HepG2 (cell line): ENCODE measurements around the gene MBTPS1. TPM values are rescaled to one million over a fixed set of nuclear protein-coding genes. Genes with fewer than 3 reads are reported as not detected.

Experiments used
- CAMTA2 ChIP-seq: sonication (generic); formaldehyde crosslinking; IDR thresholded peaks from 2 replicates; pipeline ENCODE4 v1.4.0; 2020; ENCODE audit warnings: mild to moderate bottlenecking, missing genetic modification reagents, borderline replicate concordance
- DBP ChIP-seq: sonication (generic); formaldehyde crosslinking; IDR thresholded peaks from 2 replicates; pipeline ENCODE4 v1.4.0; 2020; ENCODE audit warnings: missing genetic modification reagents; ENCODE audit errors: not compliant biosample characterization
- FOXM1 ChIP-seq: sonication (generic); formaldehyde crosslinking; IDR thresholded peaks from 2 replicates; pipeline ENCODE4 v1.5.0; 2020; ENCODE audit warnings: missing genetic modification reagents
- KIAA2018 ChIP-seq: sonication (generic); formaldehyde crosslinking; IDR thresholded peaks from 2 replicates; pipeline ENCODE4 v1.5.0; 2020; ENCODE audit warnings: mild to moderate bottlenecking, missing genetic modification reagents, borderline replicate concordance
- REST ChIP-seq, 2 experiments: IDR thresholded peaks; 2 replicates each; pipeline ENCODE4 v1.6.1; 2011 to 2012; ENCODE audit warnings: low read length in 2 of 2, borderline replicate concordance in 1 of 2, low read depth in 1 of 2, mild to moderate bottlenecking in 1 of 2, moderate library complexity in 1 of 2
- SRSF4 ChIP-seq: fragments of 200-400 bp; formaldehyde crosslinking; IDR thresholded peaks from one replicate; pipeline ENCODE4 v1.6.1; 2018; ENCODE audit warnings: mild to moderate bottlenecking, low read depth, low read length, moderate library complexity; ENCODE audit not compliant: poor library complexity, severe bottlenecking
- STAT5B ChIP-seq: sonication (generic); formaldehyde crosslinking; IDR thresholded peaks from 2 replicates; pipeline ENCODE4 v1.4.0; 2020; ENCODE audit warnings: missing genetic modification reagents
- ZBED4 ChIP-seq: sonication (generic); formaldehyde crosslinking; IDR thresholded peaks from 2 replicates; pipeline ENCODE4 v1.4.0; 2020; ENCODE audit warnings: missing genetic modification reagents, borderline replicate concordance
- ZNF556 ChIP-seq: sonication (generic); formaldehyde crosslinking; IDR thresholded peaks from 2 replicates; pipeline ENCODE4 v1.4.0; 2020; ENCODE audit warnings: mild to moderate bottlenecking, missing genetic modification reagents, borderline replicate concordance
- ZNF782 ChIP-seq: sonication (generic); formaldehyde crosslinking; IDR thresholded peaks from 2 replicates; pipeline ENCODE4 v1.4.0; 2020; ENCODE audit warnings: missing genetic modification reagents, mild to moderate bottlenecking, borderline replicate concordance
- polyA plus RNA-seq, 8 experiments: library from polyadenylated mRNA; depleted of rRNA in 3 of 8; stranded (reverse) in 7 of 8; unstranded in 1 of 8; fragments of >200 nt; fragmentation: Illumina TruSeq in 4 of 8; extraction: Trizol in 4 of 8; gene quantifications; 2 replicates each; pipeline versions ENCODE4 v1.2.1 to v1.2.3, GENCODE V29; 2011 to 2016; ENCODE audit warnings: low read depth in 4 of 8, missing spikeins in 1 of 8, mixed read lengths in 1 of 8; ENCODE audit not compliant: insufficient read depth in 1 of 8
- total RNA-seq, 5 experiments: library from RNA; depleted of rRNA; stranded (reverse); fragments of >200 nt; fragmentation: Illumina TruSeq; extraction: Trizol; gene quantifications; 2 replicates each; pipeline ENCODE4 v1.2.3, GENCODE V29; 2016; ENCODE audit warnings: low read depth in 1 of 5

The MBTPS1 gene
- total and polyA plus RNA-seq, 2 of the 13 experiments (the other 11 are each of a cell fraction or from before 2014, with no cell fraction given), result 56.7 to 91.3 TPM

GRCh38 chr16:84138824-84139627, 22.3 kb upstream of the MBTPS1 start (continued):
- TF ChIP-seq ZBED4 (no peak), FOXM1 (CRISPR knock-in tag) (no peak), DBP (CRISPR knock-in tag) (no peak), ZNF556 (CRISPR knock-in tag) (peak; percentile 54; the same call in 1 of the 2 replicates), STAT5B (CRISPR knock-in tag) (no peak), CAMTA2 (CRISPR knock-in tag) (no peak), SRSF4 (no peak), ZNF782 (CRISPR knock-in tag) (no peak; the same call in 1 of the 2 replicates), KIAA2018 (CRISPR knock-in tag) (no peak), REST (IDR thresholded peaks at IDR 0.05; ENCODE audit: borderline replicate concordance in 1 of 2, low read depth in 1 of 2, low read length in 2 of 2) (0 out of 4 replicates have a peak, but pooled peaks of 1 of the 2 experiments have one; percentile 22)
